K562 (cell line): Measurements from ENCODE around the gene PPIH. TPM values are rescaled to one million over a fixed set of nuclear protein-coding genes. Genes with fewer than 3 reads are reported as not detected.

Source experiments
- ATF2 ChIP-seq: sonication (generic); formaldehyde crosslinking; IDR thresholded peaks from 2 replicates; pipeline ENCODE4 v1.8.1; 2022; ENCODE audit warnings: missing genetic modification reagents
- BHLHE40 ChIP-seq: IDR thresholded peaks from 2 replicates; pipeline ENCODE4 v1.6.1; 2011; ENCODE audit warnings: low read length, improper control_type of control experiment
- CHD2 ChIP-seq: IDR thresholded peaks from 2 replicates; pipeline ENCODE4 v1.6.1; 2011; ENCODE audit warnings: low read depth, low read length
- E2F1 ChIP-seq: sonication (generic); formaldehyde crosslinking; IDR thresholded peaks from 2 replicates; pipeline ENCODE4 v1.8.1; 2023; ENCODE audit warnings: mild to moderate bottlenecking, missing genetic modification reagents, moderate library complexity
- FOXA1 ChIP-seq: fragments of 450-650 bp; IDR thresholded peaks from 2 replicates; pipeline ENCODE4 v1.6.1; 2016; ENCODE audit warnings: mild to moderate bottlenecking, borderline replicate concordance
- HBP1 ChIP-seq: fragments of 450-650 bp; formaldehyde crosslinking; IDR thresholded peaks from 2 replicates; pipeline ENCODE4 v1.4.0; 2022; ENCODE audit warnings: missing genetic modification characterization
- MCM2 ChIP-seq: fragments of 450-650 bp; IDR thresholded peaks from 2 replicates; pipeline ENCODE4 v1.6.1; 2017; ENCODE audit warnings: low read depth, mild to moderate bottlenecking
- PHF20 ChIP-seq: fragments of 450-650 bp; IDR thresholded peaks from 2 replicates; pipeline ENCODE4 v1.6.1; 2018; ENCODE audit not compliant: partially characterized antibody
- SIN3A ChIP-seq, 2 experiments: fragments of 150-350 bp in 1 of 2; IDR thresholded peaks; 2 replicates each; pipeline ENCODE4 v1.6.1; 2011 to 2016; ENCODE audit warnings: borderline replicate concordance in 2 of 2, low read depth in 2 of 2, low read length in 2 of 2, mild to moderate bottlenecking in 2 of 2, moderate library complexity in 2 of 2; ENCODE audit not compliant: control insufficient read depth in 1 of 2
- TFAM ChIP-seq: fragments of 250-450 bp; sonication (Bioruptor Pico); conservative IDR thresholded peaks from 2 replicates; pipeline ENCODE4 v1.5.0; 2021; ENCODE audit warnings: mild to moderate bottlenecking, moderate library complexity
- UBTF ChIP-seq, 2 experiments: IDR thresholded peaks; 2 replicates each; pipeline ENCODE4 v1.6.1; 2012; ENCODE audit warnings: improper control_type of control experiment in 2 of 2, low read depth in 2 of 2, low read length in 2 of 2, borderline replicate concordance in 1 of 2
- ZNF395 ChIP-seq: fragments of 200-800 bp; sonication (Bioruptor generic); IDR thresholded peaks from 2 replicates; pipeline ENCODE4 v1.6.1; 2017; ENCODE audit warnings: missing genetic modification characterization, missing compliant biosample characterization
- ZNF518B ChIP-seq: fragments of 250-450 bp; sonication (Bioruptor Pico); IDR thresholded peaks from 2 replicates; pipeline ENCODE4 v1.5.0; 2021; ENCODE audit warnings: mild to moderate bottlenecking, moderate library complexity
- polyA plus RNA-seq, 8 experiments: library from polyadenylated mRNA; depleted of rRNA in 4 of 8; stranded (reverse) in 5 of 8; unstranded in 3 of 8; fragments of >200 nt; fragmentation: Nextera tagmentation in 2 of 8; fragmentation: Illumina TruSeq in 1 of 8; extraction: Ambion mirVana in 2 of 8; extraction: Trizol in 1 of 8; gene quantifications; 2 replicates each; pipeline versions ENCODE4 v1.2.1 to v1.2.3, GENCODE V29; 2011 to 2014; ENCODE audit warnings: inconsistent platforms in 1 of 8, missing spikeins in 1 of 8
- total RNA-seq, 7 experiments: library from RNA; depleted of rRNA in 6 of 7; stranded (reverse); fragments of >200 nt in 6 of 7; fragmentation: Illumina TruSeq in 2 of 7; extraction: Trizol in 2 of 7; gene quantifications; 2 replicates each; pipeline versions ENCODE4 v1.2.1 to v1.2.3, GENCODE V29; 2011 to 2021; ENCODE audit warnings: low replicate concordance in 1 of 7

Gene PPIH
- total and polyA plus RNA-seq, 9 of the 15 experiments (the other 6 are each of a cell fraction or from before 2014, with no cell fraction given), result 197 to 470 (median 277) TPM

- TF ChIP-seq UBTF (IDR thresholded peaks at IDR 0.05; ENCODE audit: borderline replicate concordance in 1 of 2, low read depth in 2 of 2, low read length in 2 of 2), result 0 out of 4 replicates have a peak, but pooled peaks of 1 of the 2 experiments have one; percentile 57
- no peak for TF ChIP-seq TFAM (CRISPR knock-in tag)
- no peak for TF ChIP-seq MCM2
- 0 out of 2 replicates have a peak, but pooled peaks have one; percentile 6 for TF ChIP-seq CHD2
- TF ChIP-seq SIN3A (IDR thresholded peaks at IDR 0.05; ENCODE audit: borderline replicate concordance in 2 of 2, control insufficient read depth in 1 of 2, low read depth in 2 of 2, low read length in 2 of 2), result peak in 1 of 2 experiments; percentile 39; a peak in 1 of 4 replicates
- TF ChIP-seq FOXA1, result no peak
- peak; percentile 59; the same call in 1 of the 2 replicates for TF ChIP-seq ZNF395 (CRISPR knock-in tag)
- TF ChIP-seq BHLHE40, result peak; percentile 59
- TF ChIP-seq E2F1, result no peak
- no peak for TF ChIP-seq PHF20
- no peak for TF ChIP-seq ATF2 (CRISPR knock-in tag)
- no peak for TF ChIP-seq ZNF518B (CRISPR knock-in tag)
- peak; percentile 3; the same call in 1 of the 2 replicates for TF ChIP-seq HBP1 (CRISPR knock-in tag)
Measured at GRCh38 chr1:42680921-42681683, 22.9 kb downstream of the PPIH start (continued).
